Osteocyte (in vitro differentiated cells): ENCODE measurements around the gene SUMO4. TPM values are rescaled to one million over a fixed set of nuclear protein-coding genes. Genes with fewer than 3 reads are reported as not detected.

Experiments
- DNase-seq: peaks from one replicate; pipeline ENCODE4 v3.0.0; 2021; ENCODE audit warnings: mixed read lengths; ENCODE audit not compliant: unreplicated experiment; ENCODE audit errors: extremely low spot score
- H3K27ac Mint-ChIP-seq: one replicate; pipeline ENCODE4 v1.8.0; 2021; ENCODE audit warnings: mild to moderate bottlenecking, mixed read lengths; ENCODE audit not compliant: unreplicated experiment
- H3K27me3 Mint-ChIP-seq: one replicate; pipeline ENCODE4 v1.8.0; 2021; ENCODE audit warnings: mixed read lengths; ENCODE audit not compliant: unreplicated experiment
- H3K36me3 Mint-ChIP-seq: one replicate; pipeline ENCODE4 v1.8.0; 2021; ENCODE audit warnings: mixed read lengths; ENCODE audit not compliant: unreplicated experiment
- H3K4me1 Mint-ChIP-seq: one replicate; pipeline ENCODE4 v1.8.0; 2021; ENCODE audit warnings: mixed read lengths; ENCODE audit not compliant: unreplicated experiment
- H3K4me3 Mint-ChIP-seq: one replicate; pipeline ENCODE4 v1.8.0; 2021; ENCODE audit warnings: mild to moderate bottlenecking, moderate library complexity, mixed read lengths; ENCODE audit not compliant: unreplicated experiment
- H3K9me3 Mint-ChIP-seq: one replicate; pipeline ENCODE4 v1.8.0; 2021; ENCODE audit warnings: mixed read lengths; ENCODE audit not compliant: unreplicated experiment
- CTCF ChIP-seq: fragments of 200-600 bp; sonication (generic); IDR thresholded peaks from 2 replicates; pipeline ENCODE4 v1.5.0; 2021; ENCODE audit warnings: antibody characterized with exemption, mild to moderate bottlenecking, moderate library complexity
- total RNA-seq: library from RNA; stranded (reverse); gene quantifications from 2 replicates; pipeline ENCODE4 v1.2.1, GENCODE V29; 2021

Gene SUMO4
- total RNA-seq, 1 donor from 2014 or later: 1.5 TPM

DNA sequence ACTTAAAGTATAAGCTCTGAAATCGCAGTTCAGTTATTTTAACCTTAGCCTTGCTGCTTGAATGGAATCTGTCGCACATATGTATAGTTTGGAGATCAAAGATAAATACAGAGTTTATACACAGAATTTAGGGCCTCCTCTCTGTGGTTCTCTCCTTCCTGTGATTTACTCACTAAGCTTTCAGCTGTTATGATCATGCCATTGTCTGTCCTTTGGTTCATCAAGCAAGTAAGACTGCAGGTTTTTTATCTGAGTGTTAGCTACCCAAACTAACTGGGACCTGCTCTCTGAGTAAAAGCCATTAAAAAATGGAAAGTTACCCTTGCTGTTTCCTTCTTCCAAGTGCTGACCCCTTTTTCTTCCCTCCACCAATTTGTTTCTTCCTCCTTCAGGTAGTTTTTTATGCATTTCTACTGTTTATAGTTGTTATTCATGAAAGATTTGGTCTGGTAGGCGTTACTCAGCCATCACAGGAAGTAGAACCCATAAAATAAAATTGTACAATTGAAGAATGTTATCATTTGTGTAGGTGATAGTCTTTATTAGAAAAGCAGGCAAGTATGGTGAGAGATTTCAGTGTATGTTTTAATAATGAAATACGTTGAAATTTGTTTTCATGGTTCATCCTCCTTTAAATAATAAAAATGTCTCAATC, 33.7 kb upstream of the SUMO4 start:
- H3K27ac Mint-ChIP-seq: no peak overlapping the region
- DNase-seq: no peak
- no peak overlapping the region for H3K4me3 Mint-ChIP-seq
- H3K36me3 Mint-ChIP-seq: peaks cover 12% of the 10 kb centered on the region
- H3K27me3 Mint-ChIP-seq: no peaks in the 10 kb centered on the region
- peaks cover 17% of the 10 kb centered on the region for H3K4me1 Mint-ChIP-seq
- no peaks in the 10 kb centered on the region for H3K9me3 Mint-ChIP-seq
- no peak for TF ChIP-seq CTCF

- H3K27me3 Mint-ChIP-seq: no peaks in the 10 kb centered on the region
- no peaks in the 10 kb centered on the region for H3K9me3 Mint-ChIP-seq
- H3K4me3 Mint-ChIP-seq: no peak overlapping the region
- DNase-seq: no peak
- peaks cover 16% of the 10 kb centered on the region for H3K36me3 Mint-ChIP-seq
- H3K27ac Mint-ChIP-seq: no peak overlapping the region
- H3K4me1 Mint-ChIP-seq: peaks cover 20% of the 10 kb centered on the region
- no peak for TF ChIP-seq CTCF
These were observed 32.0 kb upstream of the SUMO4 start for GRCh38 chr6:149368065-149368464.

DNA sequence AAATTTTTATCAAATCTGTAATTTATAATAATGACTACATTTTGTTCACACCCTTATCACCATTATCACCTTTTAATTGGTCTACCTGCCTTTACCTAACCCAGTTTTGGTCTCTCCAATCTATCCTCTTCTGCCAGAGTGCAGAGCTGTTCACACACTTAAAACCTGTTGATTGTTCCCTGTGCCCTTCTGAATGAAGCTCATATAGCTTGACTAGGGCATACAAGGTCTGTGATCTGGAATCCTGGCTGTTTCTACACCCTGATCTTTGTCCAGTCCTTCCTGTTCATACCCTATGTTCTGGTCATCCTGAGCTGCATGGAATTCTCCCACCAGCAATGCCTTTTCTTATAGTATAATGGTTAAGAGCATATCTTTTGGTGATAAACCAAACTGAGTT, 28.9 kb upstream of the SUMO4 start:
- H3K27ac Mint-ChIP-seq: peak overlapping the region; percentile 45
- peaks cover 3% of the 10 kb centered on the region for H3K4me1 Mint-ChIP-seq
- TF ChIP-seq CTCF: no peak
- H3K9me3 Mint-ChIP-seq: no peaks in the 10 kb centered on the region
- no peaks in the 10 kb centered on the region for H3K27me3 Mint-ChIP-seq
- peaks cover 25% of the 10 kb centered on the region for H3K36me3 Mint-ChIP-seq
- H3K4me3 Mint-ChIP-seq: no peak overlapping the region
- DNase-seq: no peak

DNA sequence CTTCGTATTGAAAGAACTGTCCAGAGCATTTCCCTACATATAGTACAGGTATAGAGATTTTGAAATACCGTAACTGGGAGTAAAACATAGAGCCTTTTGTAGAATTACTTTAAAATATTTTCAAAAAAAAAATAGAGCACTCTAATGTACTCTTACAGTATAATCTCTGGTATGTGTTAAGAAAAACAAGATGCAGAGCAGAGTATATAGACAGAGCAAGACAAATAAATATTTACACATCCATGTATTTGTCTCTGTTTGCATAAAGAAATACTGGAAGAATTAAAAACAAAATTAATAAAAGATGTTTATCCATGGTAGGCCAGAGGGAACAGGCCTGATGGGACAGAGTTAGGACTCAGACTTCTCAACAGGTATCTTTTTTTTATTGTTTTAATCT, 28.0 kb upstream of the SUMO4 start:
- H3K27ac Mint-ChIP-seq: no peak overlapping the region
- no peaks in the 10 kb centered on the region for H3K27me3 Mint-ChIP-seq
- no peak for TF ChIP-seq CTCF
- no peak overlapping the region for H3K4me3 Mint-ChIP-seq
- no peaks in the 10 kb centered on the region for H3K9me3 Mint-ChIP-seq
- peaks cover 25% of the 10 kb centered on the region for H3K36me3 Mint-ChIP-seq
- DNase-seq: no peak
- peaks cover 3% of the 10 kb centered on the region for H3K4me1 Mint-ChIP-seq

DNA sequence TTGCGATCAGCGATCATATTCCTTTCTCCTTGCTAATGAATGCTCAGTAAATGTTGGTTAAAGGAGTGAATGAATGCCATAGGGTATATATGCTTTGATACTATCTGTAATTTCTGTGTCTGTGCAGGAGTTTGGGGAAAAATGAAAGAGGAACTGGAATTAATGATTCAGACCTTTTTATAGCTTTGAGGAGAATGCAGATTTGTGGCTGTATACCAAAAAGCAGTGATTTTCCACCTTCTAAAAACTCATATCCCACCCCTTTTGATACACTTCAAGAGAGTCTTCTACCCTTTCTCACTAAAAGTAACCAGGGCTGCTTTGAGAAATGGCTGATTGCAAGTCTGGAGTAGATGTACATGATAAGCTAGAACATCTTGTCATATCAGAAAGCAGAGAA, 26.6 kb upstream of the SUMO4 start:
- Mint-ChIP-seq H3K4me3 (no peak overlapping the region), H3K9me3 (no peaks in the 10 kb centered on the region), H3K36me3 (peaks cover 34% of the 10 kb centered on the region), H3K4me1 (peaks cover 3% of the 10 kb centered on the region), H3K27ac (no peak overlapping the region), H3K27me3 (no peaks in the 10 kb centered on the region)
- TF ChIP-seq CTCF: no peak
- DNase-seq: no peak
